A673 (cell line): Measurements from ENCODE around the gene NXNL1.

ENCODE experiments used
- EZH2 ChIP-seq: fragments of 200-600 bp; sonication (generic); IDR thresholded peaks from 2 replicates; pipeline ENCODE4 v1.6.1; 2017; ENCODE audit warnings: borderline replicate concordance, low read depth, mild to moderate bottlenecking, mixed read lengths, antibody characterized with exemption, low read length; ENCODE audit not compliant: poor library complexity, severe bottlenecking
- TF ChIP-seq, protein P1 (sequence below): fragments of 300-800, 200-600 bp; sonication (generic); conservative IDR thresholded peaks from 2 replicates; pipeline ENCODE4 v1.5.1; 2017; ENCODE audit warnings: low read depth, mild to moderate bottlenecking, antibody characterized with exemption, low read length, moderate library complexity, mixed read lengths

DNA sequence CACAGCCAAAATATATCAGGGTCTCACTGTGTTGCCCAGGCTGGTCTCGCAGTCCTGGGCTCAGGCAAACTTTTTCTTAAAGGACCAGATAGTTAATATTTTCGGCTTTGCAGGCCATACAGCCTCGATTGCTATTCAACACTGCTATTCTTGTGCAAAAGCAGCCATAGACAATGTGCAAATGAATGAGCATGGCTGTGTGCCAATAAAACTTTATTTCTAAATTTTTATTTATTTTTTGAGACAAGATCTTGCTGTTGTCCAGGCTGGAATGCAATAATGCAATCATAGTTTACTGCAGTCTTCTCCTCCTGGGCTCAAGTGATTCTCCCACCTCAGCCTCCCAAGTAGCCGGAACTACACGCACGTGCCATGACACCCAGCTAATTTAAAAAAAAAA lies 42.5 kb upstream of the NXNL1 start:
- TF ChIP-seq EZH2: no peak
- TF ChIP-seq, protein P1, sequence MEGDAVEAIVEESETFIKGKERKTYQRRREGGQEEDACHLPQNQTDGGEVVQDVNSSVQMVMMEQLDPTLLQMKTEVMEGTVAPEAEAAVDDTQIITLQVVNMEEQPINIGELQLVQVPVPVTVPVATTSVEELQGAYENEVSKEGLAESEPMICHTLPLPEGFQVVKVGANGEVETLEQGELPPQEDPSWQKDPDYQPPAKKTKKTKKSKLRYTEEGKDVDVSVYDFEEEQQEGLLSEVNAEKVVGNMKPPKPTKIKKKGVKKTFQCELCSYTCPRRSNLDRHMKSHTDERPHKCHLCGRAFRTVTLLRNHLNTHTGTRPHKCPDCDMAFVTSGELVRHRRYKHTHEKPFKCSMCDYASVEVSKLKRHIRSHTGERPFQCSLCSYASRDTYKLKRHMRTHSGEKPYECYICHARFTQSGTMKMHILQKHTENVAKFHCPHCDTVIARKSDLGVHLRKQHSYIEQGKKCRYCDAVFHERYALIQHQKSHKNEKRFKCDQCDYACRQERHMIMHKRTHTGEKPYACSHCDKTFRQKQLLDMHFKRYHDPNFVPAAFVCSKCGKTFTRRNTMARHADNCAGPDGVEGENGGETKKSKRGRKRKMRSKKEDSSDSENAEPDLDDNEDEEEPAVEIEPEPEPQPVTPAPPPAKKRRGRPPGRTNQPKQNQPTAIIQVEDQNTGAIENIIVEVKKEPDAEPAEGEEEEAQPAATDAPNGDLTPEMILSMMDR: no peak
